ENCODE measurements around the gene OBSCN. TPM values are rescaled to one million over a fixed set of nuclear protein-coding genes. Genes with fewer than 3 reads are reported as not detected.

Gene OBSCN
- total and polyA plus RNA-seq, 2 of the 13 experiments (the other 11 are each of a cell fraction or from before 2014, with no cell fraction given), result 0.20 TPM

DNA sequence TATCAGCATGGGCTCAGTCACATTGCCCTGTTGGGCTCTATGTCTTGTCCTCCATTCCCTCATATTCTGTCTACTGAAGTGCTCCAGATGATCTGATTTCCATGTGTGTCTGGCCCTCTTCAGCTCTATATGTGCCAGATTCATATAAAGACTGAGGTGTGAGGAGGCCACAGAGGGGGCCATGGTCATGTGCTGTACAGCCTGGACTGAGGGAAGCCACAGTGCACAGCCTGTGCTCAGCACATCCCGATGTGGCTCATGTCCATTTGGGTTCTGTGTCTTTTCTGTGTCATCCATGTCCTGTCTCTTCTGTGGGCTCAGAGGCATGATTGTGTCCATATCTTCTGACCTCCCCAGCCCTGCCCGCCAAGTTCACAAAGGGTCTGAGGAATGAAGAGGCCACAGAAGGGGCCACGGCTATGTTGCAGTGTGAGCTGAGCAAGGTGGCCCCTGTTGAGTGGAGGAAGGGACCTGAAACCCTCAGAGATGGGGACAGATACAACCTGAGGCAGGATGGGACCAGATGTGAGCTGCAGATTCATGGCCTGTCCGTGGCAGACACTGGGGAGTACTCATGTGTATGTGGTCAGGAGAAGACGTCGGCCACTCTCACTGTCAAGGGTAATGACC, 97.0 kb downstream of the OBSCN start:
- Histone ChIP-seq H3K9me3 (ENCODE audit: low read length) (peaks cover 25% of the 10 kb centered on the region), H3K4me3 (replicated peaks in 1 of 3; ENCODE audit: insufficient read depth in 1 of 3, low read depth in 2 of 3, low read length in 3 of 3) (no peak overlapping the region), H4K20me1 (ENCODE audit: insufficient read depth, low read length) (no peaks in the 10 kb centered on the region), H3K9ac (ENCODE audit: insufficient read depth, low read depth, low read length) (no peak overlapping the region), H3K27me3 (ENCODE audit: control insufficient read depth in 1 of 2, insufficient read depth in 2 of 2, low read length in 2 of 2) (peaks cover 7 to 29% of the 10 kb centered on the region in 2 experiments; a peak in 4 of 5 replicates), H3K36me3 (replicated peaks in 1 of 2; ENCODE audit: control insufficient read depth in 1 of 2, insufficient read depth in 2 of 2, low read length in 2 of 2) (no peaks in the 10 kb centered on the region), H3K79me2 (ENCODE audit: insufficient read depth, low read length) (no peaks in the 10 kb centered on the region), H3K27ac (ENCODE audit: extremely low read length, insufficient read depth, low read length) (no peak overlapping the region), H3K4me2 (ENCODE audit: low read depth, low read length) (no peak overlapping the region), H2AFZ (ENCODE audit: low read length) (no peak overlapping the region), H3K4me1 (ENCODE audit: insufficient read depth, low read length) (no peaks in the 10 kb centered on the region)
- no TSS peak for BruUV-seq (replicated peaks)
- TF ChIP-seq, protein P1, sequence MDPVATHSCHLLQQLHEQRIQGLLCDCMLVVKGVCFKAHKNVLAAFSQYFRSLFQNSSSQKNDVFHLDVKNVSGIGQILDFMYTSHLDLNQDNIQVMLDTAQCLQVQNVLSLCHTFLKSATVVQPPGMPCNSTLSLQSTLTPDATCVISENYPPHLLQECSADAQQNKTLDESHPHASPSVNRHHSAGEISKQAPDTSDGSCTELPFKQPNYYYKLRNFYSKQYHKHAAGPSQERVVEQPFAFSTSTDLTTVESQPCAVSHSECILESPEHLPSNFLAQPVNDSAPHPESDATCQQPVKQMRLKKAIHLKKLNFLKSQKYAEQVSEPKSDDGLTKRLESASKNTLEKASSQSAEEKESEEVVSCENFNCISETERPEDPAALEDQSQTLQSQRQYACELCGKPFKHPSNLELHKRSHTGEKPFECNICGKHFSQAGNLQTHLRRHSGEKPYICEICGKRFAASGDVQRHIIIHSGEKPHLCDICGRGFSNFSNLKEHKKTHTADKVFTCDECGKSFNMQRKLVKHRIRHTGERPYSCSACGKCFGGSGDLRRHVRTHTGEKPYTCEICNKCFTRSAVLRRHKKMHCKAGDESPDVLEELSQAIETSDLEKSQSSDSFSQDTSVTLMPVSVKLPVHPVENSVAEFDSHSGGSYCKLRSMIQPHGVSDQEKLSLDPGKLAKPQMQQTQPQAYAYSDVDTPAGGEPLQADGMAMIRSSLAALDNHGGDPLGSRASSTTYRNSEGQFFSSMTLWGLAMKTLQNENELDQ (CRISPR knock-in tag; IDR thresholded peaks at IDR 0.05; ENCODE audit: borderline replicate concordance), result no peak
- TF ChIP-seq PRPF4 (IDR thresholded peaks at IDR 0.05; ENCODE audit: low read depth, low read length, poor library complexity, severe bottlenecking) (no peak), ZNF83 (CRISPR knock-in tag; IDR thresholded peaks at IDR 0.05; ENCODE audit: borderline replicate concordance) (no peak), ZNF30 (CRISPR knock-in tag; IDR thresholded peaks at IDR 0.05) (no peak), ZNF737 (CRISPR knock-in tag; IDR thresholded peaks at IDR 0.05; ENCODE audit: borderline replicate concordance) (no peak), ZNF180 (CRISPR knock-in tag; IDR thresholded peaks at IDR 0.05; ENCODE audit: borderline replicate concordance, low read depth) (no peak)
- no peak for FAIRE-seq
- 6% methylated on average over 3 of the region's 6 CpGs for WGBS (ENCODE audit: low lambda C conversion rate)
- ChIA-PET POLR2A (no interaction called here), CTCF (ENCODE audit: low intra/inter-chr PET ratio, low total read pairs) (no interaction called here)
- ATAC-seq, result no peak
- intact Hi-C loops (cut with micrococcal nuclease; ENCODE audit: unreplicated experiment) (no loop called here), in situ Hi-C loops (cut with HindIII; ENCODE audit: extremely low pct_ligation_motif_present, low pct_unique_long_range_greater_than_20kb) (no loop called here)
- DNase-seq (ENCODE audit: low spot score), result no peak
